OCI-LY1 (cell line): Measurements from ENCODE around the gene RNU6-7.

Experiments used
- H2AFZ ChIP-seq: fragments of 200-600 bp; sonication (generic), shearing (Covaris generic); 2 replicates; pipeline ENCODE4 v1.6.0; 2014; ENCODE audit warnings: antibody characterized with exemption, mild to moderate bottlenecking, low read length
- H3F3A ChIP-seq: fragments of 200-600 bp; sonication (generic), shearing (Covaris generic); 2 replicates; pipeline ENCODE4 v1.6.0; 2014; ENCODE audit warnings: mild to moderate bottlenecking, antibody characterized with exemption, low read length, moderate library complexity; ENCODE audit not compliant: insufficient read depth
- H3K27ac ChIP-seq: fragments of 200-600 bp; sonication (generic); 2 replicates; pipeline ENCODE4 v1.5.1; 2014; ENCODE audit warnings: low read length, mixed run types, mild to moderate bottlenecking, low read depth; ENCODE audit not compliant: poor library complexity, severe bottlenecking
- H3K27me3 ChIP-seq: fragments of 200-600 bp; sonication (generic); 2 replicates; pipeline ENCODE4 v1.6.0; 2014; ENCODE audit warnings: antibody characterized with exemption, mild to moderate bottlenecking, low read length, moderate library complexity; ENCODE audit not compliant: insufficient read depth
- H3K36me3 ChIP-seq: fragments of 200-600 bp; sonication (generic); 2 replicates; pipeline ENCODE4 v1.6.1; 2014; ENCODE audit warnings: mild to moderate bottlenecking, antibody characterized with exemption, low read length, moderate library complexity, mixed read lengths; ENCODE audit not compliant: insufficient read depth
- H3K4me1 ChIP-seq: fragments of 200-600 bp; sonication (generic); 2 replicates; pipeline ENCODE4 v1.5.1; 2014; ENCODE audit warnings: mild to moderate bottlenecking, low read length, moderate library complexity; ENCODE audit not compliant: insufficient read depth, severe bottlenecking
- H3K4me2 ChIP-seq: fragments of 200-600 bp; sonication (generic), shearing (Covaris generic); 2 replicates; pipeline ENCODE4 v1.6.1; 2014; ENCODE audit warnings: low read length
- H3K4me3 ChIP-seq: fragments of 200-600 bp; sonication (generic); 2 replicates; pipeline ENCODE4 v1.5.1; 2014; ENCODE audit warnings: low read length, low read depth, mild to moderate bottlenecking, mixed read lengths; ENCODE audit not compliant: poor library complexity, severe bottlenecking
- H3K79me2 ChIP-seq: fragments of 200-600 bp; shearing (Covaris generic); 2 replicates; pipeline ENCODE4 v1.6.1; 2016; ENCODE audit warnings: mixed run types, low read length, mixed read lengths; ENCODE audit not compliant: insufficient read depth
- H3K9ac ChIP-seq: fragments of 200-600 bp; sonication (generic), shearing (Covaris generic); 2 replicates; pipeline ENCODE4 v1.6.1; 2014; ENCODE audit warnings: mild to moderate bottlenecking, low read length, mixed read lengths
- H3K9me2 ChIP-seq: fragments of 200-600 bp; sonication (generic), shearing (Covaris generic); 2 replicates; pipeline ENCODE4 v1.6.1; 2014; ENCODE audit warnings: low read depth, mild to moderate bottlenecking, low read length, mixed read lengths
- H3K9me3 ChIP-seq: fragments of 200-600 bp; shearing (Covaris generic); 2 replicates; pipeline ENCODE4 v1.6.1; 2014; ENCODE audit warnings: low read length, mixed read lengths
- H4K20me1 ChIP-seq: fragments of 200-600 bp; sonication (generic), shearing (Covaris generic); 2 replicates; pipeline ENCODE4 v1.6.0; 2016; ENCODE audit warnings: mild to moderate bottlenecking, low read length; ENCODE audit not compliant: insufficient read depth
- EZH2 ChIP-seq: fragments of 200-600 bp; sonication (generic), shearing (Covaris generic); IDR thresholded peaks from 2 replicates; pipeline ENCODE4 v1.8.0; 2017; ENCODE audit warnings: borderline replicate concordance, mixed run types, mild to moderate bottlenecking, antibody characterized with exemption, low read length, moderate library complexity, mixed read lengths
- TF ChIP-seq, protein P1 (sequence below): fragments of 200-600 bp; sonication (generic), shearing (Covaris generic); IDR thresholded peaks from 2 replicates; pipeline ENCODE4 v1.5.1; 2017; ENCODE audit warnings: mild to moderate bottlenecking, antibody characterized with exemption, low read length, moderate library complexity, mixed read lengths

RNU6-7 gene

DNA sequence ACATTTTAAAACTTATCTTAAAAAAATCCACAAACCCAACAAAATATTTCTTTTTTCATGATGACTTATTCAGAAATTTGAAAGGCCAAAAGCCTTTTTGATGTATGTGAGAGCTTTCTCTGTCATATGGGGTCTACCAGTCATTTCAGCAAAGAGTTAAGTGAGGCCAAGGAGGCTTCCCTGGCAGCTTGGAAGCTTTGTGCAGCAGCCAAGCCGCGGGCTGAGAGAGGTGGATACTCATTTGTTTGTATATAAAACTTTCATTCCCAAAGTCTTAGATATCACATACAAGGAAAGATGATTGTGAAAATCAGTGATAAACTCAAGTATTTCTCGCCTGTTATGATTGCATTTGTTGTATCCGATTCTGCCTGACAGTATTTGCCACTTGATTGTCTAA is 49.7 kb downstream of the RNU6-7 start:
- Histone ChIP-seq H3K9me3 (no peaks in the 10 kb centered on the region), H2AFZ (no peak overlapping the region), H3K27me3 (no peaks in the 10 kb centered on the region; the same call in 1 of the 2 replicates), H3K9ac (no peak overlapping the region), H3K9me2 (no peaks in the 10 kb centered on the region), H3K4me2 (no peak overlapping the region), H3K4me3 (no peak overlapping the region), H4K20me1 (no peaks in the 10 kb centered on the region), H3F3A (no peaks in the 10 kb centered on the region), H3K79me2 (no peaks in the 10 kb centered on the region), H3K4me1 (no peaks in the 10 kb centered on the region), H3K36me3 (no peaks in the 10 kb centered on the region), H3K27ac (no peak overlapping the region)
- TF ChIP-seq, protein P1, sequence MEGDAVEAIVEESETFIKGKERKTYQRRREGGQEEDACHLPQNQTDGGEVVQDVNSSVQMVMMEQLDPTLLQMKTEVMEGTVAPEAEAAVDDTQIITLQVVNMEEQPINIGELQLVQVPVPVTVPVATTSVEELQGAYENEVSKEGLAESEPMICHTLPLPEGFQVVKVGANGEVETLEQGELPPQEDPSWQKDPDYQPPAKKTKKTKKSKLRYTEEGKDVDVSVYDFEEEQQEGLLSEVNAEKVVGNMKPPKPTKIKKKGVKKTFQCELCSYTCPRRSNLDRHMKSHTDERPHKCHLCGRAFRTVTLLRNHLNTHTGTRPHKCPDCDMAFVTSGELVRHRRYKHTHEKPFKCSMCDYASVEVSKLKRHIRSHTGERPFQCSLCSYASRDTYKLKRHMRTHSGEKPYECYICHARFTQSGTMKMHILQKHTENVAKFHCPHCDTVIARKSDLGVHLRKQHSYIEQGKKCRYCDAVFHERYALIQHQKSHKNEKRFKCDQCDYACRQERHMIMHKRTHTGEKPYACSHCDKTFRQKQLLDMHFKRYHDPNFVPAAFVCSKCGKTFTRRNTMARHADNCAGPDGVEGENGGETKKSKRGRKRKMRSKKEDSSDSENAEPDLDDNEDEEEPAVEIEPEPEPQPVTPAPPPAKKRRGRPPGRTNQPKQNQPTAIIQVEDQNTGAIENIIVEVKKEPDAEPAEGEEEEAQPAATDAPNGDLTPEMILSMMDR: no peak
- no peak for TF ChIP-seq EZH2
